Trophoblast cell (in vitro differentiated cells and primary cell): Measurements from ENCODE around the gene OR5T2. TPM values are rescaled to one million over a fixed set of nuclear protein-coding genes. Genes with fewer than 3 reads are reported as not detected.

Experiments used
- DNase-seq, 2 donors: peaks; one replicate each; pipeline ENCODE4 v3.0.0-alpha.2; 2016
- H2AFZ ChIP-seq: 2 replicates; pipeline ENCODE4 v1.6.1; 2013; ENCODE audit warnings: low read length, moderate library complexity, mild to moderate bottlenecking; ENCODE audit not compliant: insufficient read depth, poor library complexity
- H2AK5ac ChIP-seq: 2 replicates; pipeline ENCODE4 v1.6.1; 2013; ENCODE audit warnings: mild to moderate bottlenecking, low read length
- H2BK120ac ChIP-seq: 2 replicates; pipeline ENCODE4 v1.6.1; 2013; ENCODE audit warnings: low read length, mild to moderate bottlenecking, moderate library complexity; ENCODE audit not compliant: insufficient read depth, poor library complexity
- H2BK12ac ChIP-seq: 2 replicates; pipeline ENCODE4 v1.6.1; 2013; ENCODE audit warnings: mild to moderate bottlenecking, low read length, moderate library complexity
- H2BK5ac ChIP-seq: 2 replicates; pipeline ENCODE4 v1.6.1; 2013; ENCODE audit warnings: low read length, low read depth, moderate library complexity, mild to moderate bottlenecking; ENCODE audit not compliant: poor library complexity
- H3K14ac ChIP-seq: 2 replicates; pipeline ENCODE4 v1.6.1; 2013; ENCODE audit warnings: mild to moderate bottlenecking, low read length
- H3K18ac ChIP-seq: 2 replicates; pipeline ENCODE4 v1.6.1; 2013; ENCODE audit warnings: mild to moderate bottlenecking, low read length
- H3K23ac ChIP-seq: 2 replicates; pipeline ENCODE4 v1.6.1; 2013; ENCODE audit warnings: low read length
- H3K27ac ChIP-seq: 2 replicates; pipeline ENCODE4 v1.5.1; 2013; ENCODE audit warnings: low read depth, mild to moderate bottlenecking, inconsistent platforms, low read length, moderate library complexity
- H3K27me3 ChIP-seq: 2 replicates; pipeline ENCODE4 v1.6.1; 2013; ENCODE audit warnings: inconsistent platforms, mild to moderate bottlenecking, low read length, moderate library complexity; ENCODE audit not compliant: insufficient read depth
- H3K36me3 ChIP-seq, 2 experiments: 1 replicate in 1 of 2; 2 replicates in 1 of 2; pipeline ENCODE4 v1.6.1; 2013; ENCODE audit warnings: low read length in 2 of 2, mild to moderate bottlenecking in 2 of 2, moderate library complexity in 1 of 2; ENCODE audit not compliant: insufficient read depth in 2 of 2, control insufficient read depth in 1 of 2
- H3K4ac ChIP-seq: 2 replicates; pipeline ENCODE4 v1.6.1; 2013; ENCODE audit warnings: low read depth, mild to moderate bottlenecking, low read length, moderate library complexity
- H3K4me1 ChIP-seq, 2 experiments: 1 replicate in 1 of 2; 2 replicates in 1 of 2; pipeline ENCODE4 v1.6.1; 2013; ENCODE audit warnings: low read length in 2 of 2, mild to moderate bottlenecking in 2 of 2, moderate library complexity in 1 of 2; ENCODE audit not compliant: insufficient read depth in 2 of 2, control insufficient read depth in 1 of 2
- H3K4me2 ChIP-seq: 2 replicates; pipeline ENCODE4 v1.6.1; 2013; ENCODE audit warnings: inconsistent platforms, mild to moderate bottlenecking, low read length, moderate library complexity
- H3K4me3 ChIP-seq: 2 replicates; pipeline ENCODE4 v1.5.1; 2013; ENCODE audit warnings: mild to moderate bottlenecking, low read depth, low read length, inconsistent platforms
- H3K79me1 ChIP-seq: one replicate; pipeline ENCODE4 v1.6.1; 2013; ENCODE audit warnings: low read length
- H3K79me2 ChIP-seq: 2 replicates; pipeline ENCODE4 v1.6.1; 2013; ENCODE audit warnings: low read length, mild to moderate bottlenecking; ENCODE audit not compliant: control insufficient read depth, insufficient read depth, poor library complexity
- H3K9ac ChIP-seq: 2 replicates; pipeline ENCODE4 v1.6.1; 2013; ENCODE audit warnings: mild to moderate bottlenecking, low read length
- H3K9me3 ChIP-seq: 2 replicates; pipeline ENCODE4 v1.6.1; 2013; ENCODE audit warnings: low read depth, mild to moderate bottlenecking, control low read depth, inconsistent platforms, low read length; ENCODE audit not compliant: insufficient read depth
- H4K12ac ChIP-seq: 2 replicates; pipeline ENCODE4 v1.6.1; 2013; ENCODE audit warnings: low read depth, mild to moderate bottlenecking, low read length, moderate library complexity
- H4K8ac ChIP-seq: 2 replicates; pipeline ENCODE4 v1.6.1; 2013; ENCODE audit warnings: low read depth, mild to moderate bottlenecking, low read length, moderate library complexity
- H4K91ac ChIP-seq: one replicate; pipeline ENCODE4 v1.6.1; 2013; ENCODE audit warnings: low read depth, mild to moderate bottlenecking, low read length, moderate library complexity
- WGBS: extraction: QIAGEN DNeasy Blood & Tissue Kit; methylation state at CpG from one replicate; pipeline ENCODE4 v1.1.7; 2013; ENCODE audit warnings: missing lambda C conversion rate; ENCODE audit not compliant: insufficient read length, insufficient coverage; ENCODE audit errors: extremely low coverage; 5-methylcytosine and 5-hydroxymethylcytosine counted together
- polyA plus RNA-seq: library from polyadenylated mRNA; stranded (reverse); fragments of 200-250 nt; gene quantifications from 2 replicates; pipeline ENCODE4 v1.2.3, GENCODE V29; 2013

OR5T2 gene
- polyA plus RNA-seq: not detected in 2 replicates

DNA sequence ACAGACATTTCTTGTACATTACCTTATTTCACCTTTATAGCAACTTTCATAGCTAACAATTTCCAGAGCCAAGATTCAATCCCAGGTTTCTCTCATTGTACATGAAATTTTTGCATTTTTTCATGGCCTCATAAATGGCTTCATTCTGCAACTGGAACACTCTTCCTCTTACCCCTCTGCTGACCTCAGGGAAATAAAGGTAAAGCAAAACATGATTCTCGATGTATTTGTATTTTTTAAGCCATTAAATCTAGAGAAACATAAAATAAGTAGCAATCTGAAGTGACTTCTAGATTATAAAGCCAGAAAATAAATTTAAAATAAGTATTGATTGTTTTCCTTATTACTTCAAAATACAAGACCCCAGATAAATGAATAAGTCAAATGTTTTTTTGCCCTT lies at the start of gene OR5T2:
OR5T2 (minus strand) TSS at position 101 of the 400 bp plus-strand sequence. CDS start 1,193 bp downstream, outside the sequence.
- H3K4ac ChIP-seq: no peak within 1 kb of the TSS
- whole genome bisulfite sequencing: no CpG with 5 or more reads among the region's 1 CpG
- no peak within 1 kb of the TSS for H2AK5ac ChIP-seq
- H3K18ac ChIP-seq: no peak within 1 kb of the TSS
- H3K79me1 ChIP-seq: no peaks in the 10 kb centered on the region
- no peak within 1 kb of the TSS for H3K9ac ChIP-seq
- no peak for DNase-seq
- H2AFZ ChIP-seq: no peak within 1 kb of the TSS
- no peaks in the 10 kb centered on the region for H3K9me3 ChIP-seq
- no peak within 1 kb of the TSS for H3K27ac ChIP-seq
- H2BK120ac ChIP-seq: no peak within 1 kb of the TSS
- no peak within 1 kb of the TSS for H2BK12ac ChIP-seq
- no peaks in the 10 kb centered on the region for H3K4me1 ChIP-seq
- H4K8ac ChIP-seq: no peak within 1 kb of the TSS
- H2BK5ac ChIP-seq: no peak within 1 kb of the TSS
- no peak within 1 kb of the TSS for H3K4me3 ChIP-seq
- no peaks in the 10 kb centered on the region for H3K27me3 ChIP-seq
- H3K36me3 ChIP-seq: no peaks in the 10 kb centered on the region
- H4K91ac ChIP-seq: no peak within 1 kb of the TSS
- no peak within 1 kb of the TSS for H3K4me2 ChIP-seq
- H3K14ac ChIP-seq: no peak within 1 kb of the TSS
- no peaks in the 10 kb centered on the region for H3K79me2 ChIP-seq
- no peak within 1 kb of the TSS for H4K12ac ChIP-seq
- no peak within 1 kb of the TSS for H3K23ac ChIP-seq

DNA sequence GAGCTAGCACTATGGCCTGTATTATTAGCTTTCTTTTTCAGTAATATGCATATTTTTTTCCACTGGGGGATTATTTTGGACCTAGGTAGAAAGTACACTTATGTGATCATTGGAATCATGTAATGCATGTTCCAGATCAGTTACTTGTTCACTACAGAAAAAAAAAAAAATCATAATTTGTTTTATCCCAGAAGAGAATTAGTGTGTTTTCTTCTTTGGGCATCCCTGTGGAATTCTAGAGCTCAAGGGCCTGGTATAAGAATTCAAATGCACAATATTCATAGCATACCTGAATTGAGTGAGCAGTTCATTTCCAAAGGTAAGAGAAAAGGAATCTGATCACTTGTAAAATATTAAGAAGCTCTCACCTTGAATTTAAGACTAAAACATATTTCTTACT lies 39.8 kb upstream of the OR5T2 start, which contains the start of gene OR5T1:
OR5T1 (plus strand) TSS at position 301 of the 400 bp plus-strand sequence. CDS start 1,485 bp downstream, outside the sequence.
- Histone ChIP-seq H4K91ac (no peak within 1 kb of the TSS), H3K4ac (no peak within 1 kb of the TSS), H3K36me3 (no peaks in the 10 kb centered on the region), H3K23ac (no peak within 1 kb of the TSS), H3K4me1 (no peaks in the 10 kb centered on the region), H2BK5ac (no peak within 1 kb of the TSS), H3K27me3 (no peaks in the 10 kb centered on the region), H2BK120ac (no peak within 1 kb of the TSS), H4K12ac (no peak within 1 kb of the TSS), H3K4me3 (no peak within 1 kb of the TSS), H3K4me2 (no peak within 1 kb of the TSS), H3K79me2 (no peaks in the 10 kb centered on the region), H3K14ac (no peak within 1 kb of the TSS), H2BK12ac (no peak within 1 kb of the TSS), H3K79me1 (no peaks in the 10 kb centered on the region), H3K9ac (no peak within 1 kb of the TSS), H2AK5ac (no peak within 1 kb of the TSS), H3K27ac (no peak within 1 kb of the TSS), H3K18ac (no peak within 1 kb of the TSS), H4K8ac (no peak within 1 kb of the TSS), H3K9me3 (no peaks in the 10 kb centered on the region), H2AFZ (no peak within 1 kb of the TSS)
- no peak for DNase-seq

DNA sequence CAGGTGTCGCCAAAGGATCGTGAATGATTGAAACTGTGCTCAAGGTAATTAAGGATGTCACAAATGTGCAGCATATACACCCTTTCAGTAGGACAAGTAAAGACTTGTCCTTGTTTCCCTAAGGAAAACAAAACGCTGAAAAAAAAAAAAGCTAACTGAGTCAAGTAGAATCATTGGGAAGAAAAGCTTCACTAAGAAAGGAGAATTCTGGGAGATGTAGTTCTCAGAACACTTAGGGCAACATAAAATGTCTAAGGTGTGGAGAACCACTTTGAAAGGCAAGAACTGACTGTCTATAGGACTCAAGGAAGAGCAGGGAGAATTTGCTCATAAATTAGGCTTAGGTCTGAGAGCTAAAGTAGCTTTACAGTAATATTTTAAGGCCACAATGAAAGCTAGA lies 37.0 kb upstream of the OR5T2 start:
- no peak overlapping the region for H3K4me2 ChIP-seq
- no peak overlapping the region for H2BK120ac ChIP-seq
- H2AFZ ChIP-seq: no peak overlapping the region
- H3K27ac ChIP-seq: no peak overlapping the region
- no peaks in the 10 kb centered on the region for H3K79me2 ChIP-seq
- no peak overlapping the region for H2BK12ac ChIP-seq
- H4K91ac ChIP-seq: no peak overlapping the region
- no peak overlapping the region for H4K8ac ChIP-seq
- no peak for DNase-seq
- no peak overlapping the region for H3K4me3 ChIP-seq
- H2AK5ac ChIP-seq: no peak overlapping the region
- no CpG with 5 or more reads among the region's 3 CpGs for WGBS
- H3K18ac ChIP-seq: no peak overlapping the region
- no peak overlapping the region for H3K23ac ChIP-seq
- H3K4ac ChIP-seq: no peak overlapping the region
- H3K9me3 ChIP-seq: no peaks in the 10 kb centered on the region
- no peak overlapping the region for H3K14ac ChIP-seq
- no peak overlapping the region for H2BK5ac ChIP-seq
- H3K4me1 ChIP-seq: no peaks in the 10 kb centered on the region
- no peaks in the 10 kb centered on the region for H3K27me3 ChIP-seq
- H3K79me1 ChIP-seq: no peaks in the 10 kb centered on the region
- H3K9ac ChIP-seq: no peak overlapping the region
- no peak overlapping the region for H4K12ac ChIP-seq
- no peaks in the 10 kb centered on the region for H3K36me3 ChIP-seq

DNA sequence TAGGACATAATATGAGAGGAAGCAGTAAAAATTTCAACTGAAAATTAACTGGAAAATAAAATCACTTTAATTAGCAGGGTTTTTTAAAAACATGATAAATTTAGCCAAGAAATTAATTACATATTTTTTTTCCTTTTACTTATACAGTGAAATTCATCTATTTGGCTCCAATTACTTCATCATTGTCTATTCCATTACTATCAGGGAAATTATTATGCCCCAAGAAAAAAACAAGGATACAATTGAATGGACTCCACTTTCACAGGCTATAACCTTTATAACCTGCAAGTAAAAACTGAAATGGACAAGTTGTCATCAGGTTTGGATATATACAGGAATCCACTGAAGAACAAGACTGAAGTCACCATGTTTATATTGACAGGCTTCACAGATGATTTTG lies 17.9 kb upstream of the OR5T2 start, which contains the start of gene OR5T3:
OR5T3 (plus strand) TSS at position 301 of the 400 bp plus-strand sequence; CDS start at position 301, 0 bp downstream.
- Histone ChIP-seq H4K8ac (no peak within 1 kb of the TSS), H3K36me3 (no peaks in the 10 kb centered on the region), H3K79me2 (no peaks in the 10 kb centered on the region), H3K9ac (no peak within 1 kb of the TSS), H3K4me3 (no peak within 1 kb of the TSS), H3K27me3 (no peaks in the 10 kb centered on the region), H3K4me1 (no peaks in the 10 kb centered on the region), H3K9me3 (no peaks in the 10 kb centered on the region), H3K23ac (no peak within 1 kb of the TSS), H4K12ac (no peak within 1 kb of the TSS), H4K91ac (no peak within 1 kb of the TSS), H3K4ac (no peak within 1 kb of the TSS), H2BK5ac (no peak within 1 kb of the TSS), H3K18ac (no peak within 1 kb of the TSS), H2BK120ac (no peak within 1 kb of the TSS), H3K4me2 (no peak within 1 kb of the TSS), H3K27ac (no peak within 1 kb of the TSS), H3K14ac (no peak within 1 kb of the TSS), H3K79me1 (no peaks in the 10 kb centered on the region), H2AK5ac (no peak within 1 kb of the TSS), H2AFZ (no peak within 1 kb of the TSS), H2BK12ac (no peak within 1 kb of the TSS)
- DNase-seq: no peak
